ENCODE results near the gene ALG9.
A peak's percentile ranks its signal among the peaks of the same experiment; 100 is the strongest.
"Not testable (repeated sequence)": the region's sequence is repeated elsewhere in the genome, so short reads cannot be mapped to it uniquely, and the experiment has no call there.

The ALG9 gene

DNA sequence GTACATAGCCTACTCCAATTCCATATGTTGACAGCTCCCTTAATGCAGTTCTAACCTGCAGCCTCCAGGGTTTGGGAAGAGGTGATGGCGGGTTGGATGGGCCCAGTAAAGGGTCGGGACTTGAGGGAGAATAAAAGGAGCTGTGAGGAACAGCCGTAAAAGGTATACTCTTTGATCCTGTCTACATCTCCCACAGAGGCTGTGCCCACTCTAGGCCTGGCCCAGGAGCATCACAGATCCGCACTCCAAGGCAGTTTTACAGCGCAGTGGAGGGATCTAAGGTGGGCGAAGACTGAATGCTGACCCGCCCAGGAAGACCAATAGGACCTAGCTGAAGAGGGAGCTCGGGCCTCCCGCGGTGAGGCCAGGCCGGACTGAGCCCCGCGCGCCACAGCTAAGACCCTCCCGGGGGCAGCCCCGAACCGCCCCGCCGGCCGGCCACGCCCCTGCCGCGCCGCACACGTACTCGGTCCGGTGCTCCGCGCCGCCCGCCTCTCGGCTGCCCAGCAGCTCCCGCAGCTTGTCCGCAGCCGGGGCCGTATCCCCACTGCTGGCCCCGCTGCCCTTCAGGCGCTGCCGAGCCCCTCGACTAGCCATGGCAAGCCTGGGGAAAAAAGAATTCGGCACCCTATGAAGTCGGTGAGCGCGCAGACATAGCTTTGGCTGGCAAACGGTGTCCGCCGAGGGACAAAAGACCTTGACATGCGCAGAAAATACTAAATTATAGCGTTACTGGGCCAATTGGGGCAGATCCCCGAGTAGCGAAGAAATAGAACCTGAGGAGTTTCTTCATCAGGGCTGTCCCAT lies at the start of gene ALG9:
Gene ALG9, minus strand, starts transcription at position 696 of the 807 bp plus-strand sequence. Its CDS starts 99 bp downstream, at position 597.
- DNase-seq (ENCODE audit: low read depth), result peak; percentile 82

- DNase-seq (ENCODE audit: low read depth), result no peak
Observed at GRCh38 chr11:111920908-111921307, 49.5 kb upstream of the ALG9 start.

DNA sequence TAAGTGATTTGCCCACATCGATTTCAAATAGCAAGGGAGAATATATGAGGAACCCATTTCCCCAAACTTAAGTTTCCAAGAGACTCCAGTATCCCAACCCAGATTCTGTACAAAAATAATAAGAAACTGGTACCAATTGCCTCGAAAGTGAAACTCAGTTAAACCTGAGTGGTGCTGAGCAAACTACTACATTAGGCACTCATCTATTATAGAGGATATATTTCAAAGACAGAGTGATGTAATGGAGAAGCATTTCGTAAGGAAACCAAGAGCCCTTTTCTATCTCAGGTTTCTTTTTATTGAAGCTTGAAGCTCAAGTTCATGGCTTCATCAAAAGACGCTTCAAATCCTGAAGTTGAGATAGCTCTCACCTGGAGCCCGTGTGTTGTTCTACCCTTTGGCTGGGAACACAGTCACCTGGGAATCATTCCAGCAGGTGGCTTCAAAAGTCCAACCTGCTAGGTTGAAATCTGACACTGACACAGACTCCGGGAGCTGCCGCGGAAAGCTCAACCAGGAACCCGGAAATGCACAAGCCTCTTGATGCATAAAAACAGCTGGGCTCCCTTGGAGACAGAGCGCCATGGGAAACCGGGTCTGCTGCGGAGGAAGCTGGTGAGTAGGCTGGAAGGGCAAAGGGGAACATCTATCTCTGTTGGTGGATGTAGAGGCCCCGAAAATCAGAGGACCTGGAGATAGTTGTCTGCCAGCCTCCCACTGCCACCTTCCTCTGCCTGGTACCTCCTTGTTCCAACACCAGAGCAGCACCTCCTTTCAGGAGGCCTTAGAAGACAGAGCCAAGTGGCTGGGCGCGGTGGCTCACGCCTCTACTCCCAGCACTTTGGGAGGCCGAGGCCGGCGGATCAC lies 47.2 kb upstream of the ALG9 start, which contains the start of gene C11orf52:
Gene C11orf52, plus strand, starts transcription at position 524 of the 867 bp plus-strand sequence. Its CDS starts 60 bp downstream, at position 584.
- peak; percentile 35 for DNase-seq (ENCODE audit: low read depth)

DNA sequence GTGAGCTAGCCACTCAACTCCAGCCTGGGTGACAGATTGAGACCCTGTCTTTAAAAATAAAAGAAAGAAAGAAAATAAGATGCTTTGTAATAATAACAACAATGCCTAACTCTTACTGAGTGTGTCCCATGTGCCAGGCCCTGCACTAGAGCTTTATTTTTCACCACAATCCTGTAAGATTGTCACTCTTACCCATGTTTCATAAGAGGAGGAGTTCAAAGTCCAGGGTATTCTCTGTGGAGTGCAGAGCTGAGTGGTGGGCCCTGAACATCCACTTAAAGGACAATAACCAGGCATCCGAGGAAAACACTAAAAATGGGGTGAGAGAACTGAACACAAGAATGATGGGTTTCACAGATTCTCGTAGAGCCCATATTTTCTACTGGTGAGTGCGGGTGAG lies 46.4 kb upstream of the ALG9 start:
- DNase-seq (ENCODE audit: low read depth), result no peak

GRCh38 chr11:111917312-111917711 lies 45.9 kb upstream of the ALG9 start:
- DNase-seq (ENCODE audit: low read depth), result no peak

GRCh38 chr11:111916768-111917167 lies 45.4 kb upstream of the ALG9 start:
- DNase-seq (ENCODE audit: low read depth), result no peak

- peak; percentile 44 for DNase-seq (ENCODE audit: low read depth)
Observed at GRCh38 chr11:111913997-111914396, 42.6 kb upstream of the ALG9 start.

DNA sequence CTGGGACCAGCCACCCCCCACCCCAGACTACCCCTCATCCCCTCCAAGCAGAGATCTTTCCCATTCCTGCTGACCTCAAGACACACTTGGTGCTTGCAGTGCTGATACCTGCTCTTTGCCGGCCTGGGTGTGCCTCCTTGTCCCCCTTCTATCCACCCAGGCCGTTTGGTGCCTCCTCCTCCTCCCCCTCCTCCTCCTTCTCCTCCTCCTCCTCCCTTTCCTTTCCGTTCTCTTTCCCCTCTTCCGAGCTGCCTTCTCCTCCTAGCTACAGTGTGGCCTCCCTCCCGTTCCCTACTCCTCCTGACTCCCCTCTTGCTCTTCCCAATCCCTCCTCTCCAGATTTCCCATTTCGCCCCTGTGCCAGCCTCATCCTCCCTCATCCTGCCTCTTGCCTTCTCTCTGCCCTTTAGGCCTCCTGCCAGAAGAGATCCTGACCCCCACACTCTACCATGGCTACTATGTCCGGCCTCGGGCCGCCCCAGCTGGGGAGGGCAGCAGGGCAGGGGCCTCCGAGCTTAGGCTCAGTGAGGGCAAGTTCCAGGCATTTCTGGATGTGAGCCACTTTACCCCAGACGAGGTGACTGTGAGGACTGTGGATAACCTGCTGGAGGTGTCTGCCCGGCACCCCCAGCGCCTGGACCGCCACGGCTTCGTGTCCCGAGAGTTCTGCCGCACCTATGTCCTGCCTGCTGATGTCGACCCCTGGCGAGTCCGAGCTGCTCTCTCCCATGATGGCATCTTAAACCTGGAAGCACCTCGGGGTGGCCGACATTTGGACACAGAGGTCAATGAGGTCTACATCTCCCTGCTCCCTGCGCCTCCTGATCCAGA lies 41.9 kb upstream of the ALG9 start:
- DNase-seq (ENCODE audit: low read depth), result no peak

DNA sequence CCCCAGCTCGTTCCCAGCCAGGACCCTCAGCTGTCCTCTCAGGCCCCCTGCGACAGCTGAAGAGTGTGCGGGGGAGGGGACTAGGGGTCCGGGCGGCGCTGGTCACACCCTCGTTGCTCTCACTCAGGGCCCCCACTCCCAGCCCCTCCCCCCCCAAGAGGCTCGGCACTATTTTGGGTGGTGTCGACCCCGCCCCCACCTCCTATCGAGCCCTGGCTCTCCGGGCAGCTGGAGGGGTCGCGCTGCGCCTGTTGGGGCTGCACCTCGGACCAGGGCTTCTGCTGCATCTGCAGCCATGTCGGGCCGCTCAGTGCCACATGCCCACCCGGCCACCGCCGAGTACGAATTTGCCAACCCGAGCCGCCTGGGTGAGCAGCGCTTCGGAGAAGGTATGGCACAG lies 41.2 kb upstream of the ALG9 start, which contains the start of gene HSPB2:
Gene HSPB2, plus strand, starts transcription at position 200 of the 400 bp plus-strand sequence. Its CDS starts 96 bp downstream, at position 296.
- no peak for DNase-seq (ENCODE audit: low read depth)

GRCh38 chr11:111911563-111912401 lies 40.4 kb upstream of the ALG9 start, which contains the start of gene CRYAB:
Gene CRYAB (minus strand): TSS chr11:111911770. CDS start chr11:111911724, 46 bp downstream.
- peak; percentile 40 for DNase-seq (ENCODE audit: low read depth)

- no peak for DNase-seq (ENCODE audit: low read depth)
Observed at GRCh38 chr11:111910676-111911562, 39.5 kb upstream of the ALG9 start.

GRCh38 chr11:111909378-111909777 lies 38.0 kb upstream of the ALG9 start:
- no peak for DNase-seq (ENCODE audit: low read depth)

DNA sequence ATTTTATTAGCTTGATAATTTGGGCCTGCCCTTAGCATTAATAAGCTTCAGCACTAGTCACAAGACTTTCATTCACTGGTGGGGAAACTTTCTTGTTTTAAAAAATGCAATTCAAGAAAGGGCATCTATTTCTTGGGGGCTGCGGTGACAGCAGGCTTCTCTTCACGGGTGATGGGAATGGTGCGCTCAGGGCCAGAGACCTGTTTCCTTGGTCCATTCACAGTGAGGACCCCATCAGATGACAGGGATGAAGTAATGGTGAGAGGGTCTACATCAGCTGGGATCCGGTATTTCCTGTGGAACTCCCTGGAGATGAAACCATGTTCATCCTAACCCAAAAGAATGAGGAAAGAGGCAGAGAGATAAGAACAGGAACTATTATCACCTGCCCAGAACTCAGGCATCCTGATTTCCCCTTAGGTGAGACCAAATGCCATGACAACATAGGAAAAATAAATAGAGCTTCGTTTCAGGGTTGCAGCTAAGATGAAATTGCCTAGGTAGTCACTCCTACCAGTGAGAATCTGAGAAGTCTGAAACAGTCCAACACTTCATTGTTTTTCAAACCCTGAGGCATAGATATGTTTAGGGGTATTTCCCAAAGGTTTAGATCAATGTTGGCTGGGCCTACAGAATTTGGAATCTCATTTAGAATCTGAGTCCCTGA lies 37.4 kb upstream of the ALG9 start:
- no peak for DNase-seq (ENCODE audit: low read depth)

GRCh38 chr11:111906680-111907079 lies 35.3 kb upstream of the ALG9 start:
- DNase-seq (ENCODE audit: low read depth), result no peak

- DNase-seq (ENCODE audit: low read depth), result no peak
Observed at GRCh38 chr11:111905411-111905810, 34.0 kb upstream of the ALG9 start.

DNA sequence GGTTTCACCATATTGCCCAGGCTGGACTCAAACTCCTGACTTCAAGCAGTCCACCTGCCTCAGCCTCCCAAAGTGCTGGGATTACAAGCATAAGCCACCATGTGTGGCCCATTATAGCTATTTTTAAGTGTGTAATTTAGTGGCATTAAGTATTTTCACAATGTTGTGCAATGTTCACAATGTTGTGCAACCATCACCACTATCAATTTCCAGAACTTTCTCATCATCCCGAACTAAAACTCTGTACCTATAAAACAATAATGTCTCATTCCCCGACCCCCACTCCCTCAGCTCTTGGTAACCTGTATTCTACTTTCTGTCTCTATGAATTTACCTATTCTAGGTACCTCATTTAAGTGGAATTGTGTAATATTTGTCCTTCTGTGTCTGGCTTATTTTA lies 15.5 kb upstream of the ALG9 start:
- DNase-seq (ENCODE audit: low read depth), result no peak

GRCh38 chr11:111886032-111886431 lies 14.7 kb upstream of the ALG9 start:
- no peak for DNase-seq (ENCODE audit: low read depth)

DNA sequence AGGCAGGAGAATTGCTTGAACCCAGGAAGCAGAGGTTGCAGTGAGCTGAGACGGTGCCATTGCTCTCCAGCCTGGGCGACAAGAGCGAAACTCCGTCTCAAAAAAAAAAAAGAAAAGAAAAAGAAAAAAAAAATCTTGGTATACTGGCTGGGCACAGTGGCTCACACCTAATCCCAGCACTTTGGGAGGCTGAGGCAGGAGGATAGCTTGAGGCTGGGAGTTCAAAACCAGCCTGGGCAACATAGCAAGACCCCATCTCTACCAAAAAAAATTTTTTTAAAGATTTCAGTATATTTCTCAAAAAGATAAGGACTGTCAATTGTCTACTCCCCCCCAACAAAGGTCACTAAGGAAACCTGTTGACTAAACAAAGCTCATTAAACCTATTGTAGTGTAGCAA lies 13.7 kb upstream of the ALG9 start:
- not testable (repeated sequence) for DNase-seq (ENCODE audit: low read depth)

- DNase-seq (ENCODE audit: low read depth), result no peak
Observed at GRCh38 chr11:111882202-111882601, 10.8 kb upstream of the ALG9 start.
